ENCODE results near the gene HCN1.

HCN1 gene

GRCh38 chr5:45284436-45284835, 411.7 kb downstream of the HCN1 start:
- H3K9ac ChIP-seq = no peak overlapping the region
- no peak overlapping the region for H3K4me3 ChIP-seq (ENCODE audit: low read depth, low read length)
- H3K27ac ChIP-seq = no peak overlapping the region
- H3K79me2 ChIP-seq = no peaks in the 10 kb centered on the region
- H3K9me3 ChIP-seq (ENCODE audit: control insufficient read depth, low read length) = no peaks in the 10 kb centered on the region
- H3K4me2 ChIP-seq (ENCODE audit: low read length) = no peak overlapping the region
- no peak overlapping the region for H2AFZ ChIP-seq
- no peaks in the 10 kb centered on the region for H3K36me3 ChIP-seq (ENCODE audit: control insufficient read depth, insufficient read depth, low read length)
- no peaks in the 10 kb centered on the region for H3K4me1 ChIP-seq
- TF ChIP-seq, protein P1, sequence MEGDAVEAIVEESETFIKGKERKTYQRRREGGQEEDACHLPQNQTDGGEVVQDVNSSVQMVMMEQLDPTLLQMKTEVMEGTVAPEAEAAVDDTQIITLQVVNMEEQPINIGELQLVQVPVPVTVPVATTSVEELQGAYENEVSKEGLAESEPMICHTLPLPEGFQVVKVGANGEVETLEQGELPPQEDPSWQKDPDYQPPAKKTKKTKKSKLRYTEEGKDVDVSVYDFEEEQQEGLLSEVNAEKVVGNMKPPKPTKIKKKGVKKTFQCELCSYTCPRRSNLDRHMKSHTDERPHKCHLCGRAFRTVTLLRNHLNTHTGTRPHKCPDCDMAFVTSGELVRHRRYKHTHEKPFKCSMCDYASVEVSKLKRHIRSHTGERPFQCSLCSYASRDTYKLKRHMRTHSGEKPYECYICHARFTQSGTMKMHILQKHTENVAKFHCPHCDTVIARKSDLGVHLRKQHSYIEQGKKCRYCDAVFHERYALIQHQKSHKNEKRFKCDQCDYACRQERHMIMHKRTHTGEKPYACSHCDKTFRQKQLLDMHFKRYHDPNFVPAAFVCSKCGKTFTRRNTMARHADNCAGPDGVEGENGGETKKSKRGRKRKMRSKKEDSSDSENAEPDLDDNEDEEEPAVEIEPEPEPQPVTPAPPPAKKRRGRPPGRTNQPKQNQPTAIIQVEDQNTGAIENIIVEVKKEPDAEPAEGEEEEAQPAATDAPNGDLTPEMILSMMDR (IDR thresholded peaks at IDR 0.05) = no peak
- no peaks in the 10 kb centered on the region for H3K27me3 ChIP-seq (ENCODE audit: control insufficient read depth, insufficient read depth, low read length)

- H3K4me3 ChIP-seq (ENCODE audit: low read depth, low read length) = no peak overlapping the region
- H3K4me1 ChIP-seq = no peaks in the 10 kb centered on the region
- no peaks in the 10 kb centered on the region for H3K36me3 ChIP-seq (ENCODE audit: control insufficient read depth, insufficient read depth, low read length)
- no peak overlapping the region for H2AFZ ChIP-seq
- no peaks in the 10 kb centered on the region for H3K27me3 ChIP-seq (ENCODE audit: control insufficient read depth, insufficient read depth, low read length)
- TF ChIP-seq, protein P1 (IDR thresholded peaks at IDR 0.05) = no peak
- H3K9me3 ChIP-seq (ENCODE audit: control insufficient read depth, low read length) = no peaks in the 10 kb centered on the region
- H3K4me2 ChIP-seq (ENCODE audit: low read length) = no peak overlapping the region
- H3K9ac ChIP-seq = no peak overlapping the region
- H3K27ac ChIP-seq = no peak overlapping the region
- no peaks in the 10 kb centered on the region for H3K79me2 ChIP-seq
These were observed 415.1 kb downstream of the HCN1 start for GRCh38 chr5:45281081-45281480.

- Histone ChIP-seq H3K79me2 (no peaks in the 10 kb centered on the region), H3K9ac (no peak overlapping the region), H3K4me3 (ENCODE audit: low read depth, low read length) (no peak overlapping the region), H3K4me1 (no peaks in the 10 kb centered on the region), H3K9me3 (ENCODE audit: control insufficient read depth, low read length) (no peaks in the 10 kb centered on the region), H3K27ac (no peak overlapping the region), H2AFZ (no peak overlapping the region), H3K36me3 (ENCODE audit: control insufficient read depth, insufficient read depth, low read length) (no peaks in the 10 kb centered on the region), H3K4me2 (ENCODE audit: low read length) (no peak overlapping the region), H3K27me3 (ENCODE audit: control insufficient read depth, insufficient read depth, low read length) (no peaks in the 10 kb centered on the region)
- TF ChIP-seq, protein P1 (IDR thresholded peaks at IDR 0.05) = no peak
These were observed 417.1 kb downstream of the HCN1 start for GRCh38 chr5:45279109-45279508.

GRCh38 chr5:45277860-45278259, 418.3 kb downstream of the HCN1 start:
- no peak overlapping the region for H3K27ac ChIP-seq
- no peaks in the 10 kb centered on the region for H3K9me3 ChIP-seq (ENCODE audit: control insufficient read depth, low read length)
- no peaks in the 10 kb centered on the region for H3K79me2 ChIP-seq
- H3K27me3 ChIP-seq (ENCODE audit: control insufficient read depth, insufficient read depth, low read length) = no peaks in the 10 kb centered on the region
- no peak overlapping the region for H3K4me3 ChIP-seq (ENCODE audit: low read depth, low read length)
- TF ChIP-seq, protein P1 (IDR thresholded peaks at IDR 0.05) = no peak
- H3K9ac ChIP-seq = no peak overlapping the region
- H3K4me2 ChIP-seq (ENCODE audit: low read length) = no peak overlapping the region
- H3K36me3 ChIP-seq (ENCODE audit: control insufficient read depth, insufficient read depth, low read length) = no peaks in the 10 kb centered on the region
- no peaks in the 10 kb centered on the region for H3K4me1 ChIP-seq
- H2AFZ ChIP-seq = no peak overlapping the region

GRCh38 chr5:45274241-45274640, 421.9 kb downstream of the HCN1 start:
- Histone ChIP-seq H3K4me1 (no peaks in the 10 kb centered on the region), H3K27me3 (ENCODE audit: control insufficient read depth, insufficient read depth, low read length) (no peaks in the 10 kb centered on the region), H3K4me3 (ENCODE audit: low read depth, low read length) (no peak overlapping the region), H2AFZ (no peak overlapping the region), H3K36me3 (ENCODE audit: control insufficient read depth, insufficient read depth, low read length) (no peaks in the 10 kb centered on the region), H3K9ac (no peak overlapping the region), H3K4me2 (ENCODE audit: low read length) (no peak overlapping the region), H3K9me3 (ENCODE audit: control insufficient read depth, low read length) (no peaks in the 10 kb centered on the region), H3K27ac (no peak overlapping the region), H3K79me2 (no peaks in the 10 kb centered on the region)
- TF ChIP-seq, protein P1 (IDR thresholded peaks at IDR 0.05) = no peak

Data from parathyroid adenoma (tissue), 2 donors.